Nucleus accumbens (tissue), 56 donors: ENCODE results near the gene SCUBE3.

ENCODE experiments used
- DNase-seq, 56 donors: peaks; one replicate each; lab custom pipeline; 2025; lab: John Stamatoyannopoulos, UW

The SCUBE3 gene

DNA sequence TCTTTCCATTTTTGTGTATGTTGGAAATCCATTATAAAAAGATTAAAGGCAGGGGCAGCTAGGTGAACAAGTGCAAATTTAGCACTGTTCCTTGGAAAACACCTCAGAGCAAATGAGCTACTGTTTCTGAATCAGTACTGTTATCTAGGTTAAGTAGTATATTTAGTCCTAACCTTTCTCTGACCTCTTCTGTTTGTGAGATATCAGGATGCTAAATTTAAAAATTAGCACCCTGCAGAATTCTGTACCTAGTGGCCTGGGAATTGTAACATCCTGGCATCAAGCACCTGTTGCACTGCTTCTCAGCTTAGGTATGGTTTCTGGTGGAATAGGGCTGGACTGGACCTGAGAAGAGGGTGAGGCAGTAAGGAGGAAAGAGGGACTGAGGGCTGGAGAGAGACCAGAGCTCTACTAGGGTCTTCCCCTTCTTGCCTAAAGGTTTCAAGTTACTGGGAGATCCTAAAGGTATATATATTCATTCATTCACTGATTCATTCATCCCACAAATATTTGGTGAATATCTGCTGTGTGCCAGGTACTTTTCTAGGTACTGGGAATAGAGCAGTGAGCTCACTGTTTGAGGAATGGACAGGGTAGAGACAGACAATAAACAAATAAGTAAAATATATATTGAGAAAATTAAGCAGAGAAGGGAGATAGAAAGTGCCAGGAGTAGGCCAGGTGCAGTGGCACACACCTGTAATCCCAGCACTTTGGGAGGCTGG is 51.0 kb downstream of the SCUBE3 start:
- no peak for DNase-seq

DNA sequence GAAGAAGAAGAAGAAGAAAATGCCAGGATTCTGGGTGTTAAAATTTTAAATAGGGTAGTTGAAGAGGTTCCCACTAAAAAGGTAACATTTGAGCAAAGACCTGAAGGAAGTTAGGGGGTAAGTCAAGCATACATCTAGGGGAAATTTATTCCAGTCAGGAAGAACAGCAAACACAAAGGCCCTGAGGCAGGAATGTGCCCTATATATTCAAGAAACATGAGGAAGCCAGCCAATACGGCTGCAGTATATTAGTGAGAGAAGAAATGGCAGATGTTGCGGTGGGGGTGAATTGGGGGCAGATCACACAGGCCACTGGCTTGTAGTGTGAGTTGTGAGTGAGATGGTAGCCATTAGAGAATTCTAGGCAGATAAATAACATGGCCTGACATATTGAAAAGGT is 51.8 kb downstream of the SCUBE3 start:
- DNase-seq = no peak

DNA sequence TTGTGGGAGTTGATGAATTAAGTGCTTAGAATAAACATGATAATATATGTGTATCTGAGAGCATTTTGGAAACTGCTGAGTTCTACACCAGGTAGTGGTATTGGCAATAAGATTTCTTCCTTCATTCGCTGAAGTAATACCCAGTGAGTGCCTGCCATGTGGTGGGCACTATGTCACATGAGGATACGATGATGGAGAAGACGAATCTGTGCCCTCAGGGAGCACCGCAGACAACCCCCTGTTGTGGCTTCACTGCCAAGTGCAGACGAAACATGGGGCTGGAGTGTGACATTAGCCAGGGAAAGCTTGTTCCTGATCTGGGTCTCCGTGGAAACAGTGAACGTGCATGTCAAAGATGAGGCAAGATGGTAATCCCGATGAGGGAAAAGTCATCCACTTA is 53.7 kb downstream of the SCUBE3 start:
- no peak for DNase-seq

DNA sequence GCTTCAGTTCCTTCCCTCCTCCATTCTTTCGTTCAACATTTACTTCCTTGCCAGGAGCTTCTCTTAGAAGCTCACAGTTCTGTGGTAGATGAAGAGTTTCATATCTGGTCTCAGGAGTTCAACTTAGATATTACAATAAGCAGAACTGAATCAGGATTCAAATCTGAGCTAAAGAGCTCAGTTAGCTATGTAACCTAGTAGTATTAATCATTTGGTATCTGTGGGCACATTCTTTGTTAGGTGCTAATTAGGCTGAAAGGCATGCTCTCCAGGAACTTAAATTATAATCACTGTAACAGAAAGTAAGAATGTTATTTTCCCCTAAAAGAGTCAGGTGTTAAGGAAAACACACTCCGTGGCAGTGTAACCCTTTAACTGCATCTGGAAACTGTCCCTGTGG is 54.1 kb downstream of the SCUBE3 start:
- no peak for DNase-seq

DNA sequence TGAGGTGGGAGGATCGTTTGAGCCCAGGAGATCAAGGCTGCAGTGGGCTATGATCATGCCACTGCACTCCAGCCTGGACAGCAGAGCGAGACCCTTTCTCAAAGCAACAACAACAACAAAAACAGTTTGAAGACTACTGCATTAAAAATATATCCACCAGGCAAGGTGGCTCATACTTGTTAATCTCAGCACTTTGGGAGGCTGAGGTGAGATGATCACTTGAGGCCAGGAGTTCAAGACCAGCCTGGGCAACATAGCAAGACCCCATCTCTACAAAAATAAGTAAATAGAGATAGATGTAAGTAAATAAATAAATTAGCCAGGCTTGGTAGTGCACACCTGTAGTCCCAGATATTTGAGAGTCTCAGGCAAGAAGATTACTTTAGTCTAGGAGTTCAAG is 58.2 kb downstream of the SCUBE3 start:
- no peak for DNase-seq

DNA sequence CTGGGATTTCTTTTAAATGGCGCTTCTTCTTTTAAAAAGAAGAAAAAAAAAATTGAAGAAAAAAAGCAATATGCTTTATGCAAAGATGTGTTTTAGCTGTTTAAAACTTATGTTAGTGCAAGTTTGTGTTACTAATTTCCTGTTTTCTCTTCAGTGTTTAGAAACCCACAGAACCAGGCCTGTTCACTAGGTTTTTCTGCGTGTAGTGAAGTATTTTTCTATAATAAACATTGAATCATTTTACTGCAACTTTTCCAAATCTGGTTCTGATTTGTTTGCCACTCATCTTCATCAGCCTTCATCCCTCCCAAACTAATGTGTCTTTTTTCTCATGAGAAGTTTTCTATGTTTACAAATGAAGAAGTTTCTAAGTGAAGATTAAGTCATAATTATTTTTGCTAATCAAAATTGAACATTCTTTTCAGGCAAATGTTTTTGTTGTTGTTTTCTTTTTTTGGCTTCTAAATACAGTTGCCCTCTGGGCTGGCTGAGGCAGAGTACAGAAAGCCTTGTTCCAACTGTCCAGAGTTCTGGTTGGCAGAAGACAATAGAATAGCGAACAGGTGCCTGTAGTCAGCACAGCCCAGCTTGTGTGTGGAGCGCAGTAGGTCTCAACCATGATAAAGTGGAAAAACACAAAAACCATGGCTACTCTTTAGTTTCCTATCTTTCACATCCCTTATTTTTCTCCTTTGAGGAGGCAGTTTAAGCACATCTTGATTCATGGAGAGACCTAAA is 60.2 kb downstream of the SCUBE3 start:
- DNase-seq = no peak

DNA sequence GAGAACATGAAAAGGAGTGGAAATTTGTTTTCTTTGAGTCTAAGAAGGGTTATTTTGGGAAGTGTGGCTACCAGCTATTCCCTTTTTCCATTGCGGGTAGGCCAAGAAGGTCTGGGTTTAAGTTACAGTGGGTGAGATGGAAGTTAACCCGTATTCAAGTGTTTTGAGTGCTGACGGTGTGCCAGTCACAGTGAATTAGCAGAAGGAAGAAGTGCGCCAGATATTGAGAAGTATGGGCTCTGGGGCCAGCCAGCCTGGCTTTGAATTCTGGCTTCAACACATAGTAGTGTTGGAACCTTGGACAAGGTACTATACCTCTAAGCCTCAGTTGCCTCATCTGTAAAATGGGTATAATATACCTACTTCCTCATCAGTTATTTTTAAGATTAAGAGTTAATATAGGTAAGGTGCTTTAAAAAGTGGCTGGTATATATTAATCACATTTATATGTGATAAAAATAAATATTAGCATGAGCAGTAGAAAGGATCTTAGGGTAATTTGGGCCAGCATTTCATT is 62.0 kb downstream of the SCUBE3 start:
- DNase-seq = no peak

DNA sequence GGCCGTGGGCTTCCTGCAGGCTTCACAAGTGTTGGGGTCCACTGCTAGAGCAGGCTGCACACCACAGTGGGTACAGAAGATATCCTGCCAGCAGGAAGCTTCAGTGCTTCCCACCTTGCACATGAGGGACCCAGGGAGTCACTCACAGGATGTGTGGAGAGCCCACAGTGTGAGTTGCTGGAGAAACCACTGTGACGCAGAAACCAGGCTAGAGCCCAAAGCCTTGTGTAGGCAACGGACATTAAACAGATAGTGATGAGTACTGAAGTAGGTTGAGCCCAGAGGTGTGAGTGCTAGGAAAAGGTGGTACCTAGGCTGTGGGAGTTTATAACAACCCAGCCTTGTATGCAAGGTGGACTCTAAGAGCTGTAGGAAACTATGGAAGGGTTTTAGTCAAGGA is 65.0 kb downstream of the SCUBE3 start:
- no peak for DNase-seq

DNA sequence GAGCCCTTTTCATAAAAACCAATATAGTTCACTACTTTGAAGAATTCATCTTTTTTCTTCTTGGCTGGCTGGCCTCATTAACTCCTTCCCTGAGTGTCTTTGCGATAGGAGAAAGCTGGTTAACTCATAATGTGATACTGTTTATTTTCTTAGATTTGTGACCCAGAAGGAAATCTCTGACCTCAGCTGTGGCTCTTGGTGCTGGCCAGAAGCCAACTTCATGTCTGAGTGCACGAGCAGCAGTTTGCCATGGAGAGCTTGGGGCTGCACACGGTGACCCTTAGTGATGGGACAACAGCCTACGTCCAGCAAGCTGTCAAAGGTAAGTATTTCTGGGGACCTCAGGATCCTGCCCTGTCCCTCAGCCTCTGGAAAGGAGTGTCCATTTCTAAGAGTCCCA is 67.1 kb downstream of the SCUBE3 start:
- no peak for DNase-seq

DNA sequence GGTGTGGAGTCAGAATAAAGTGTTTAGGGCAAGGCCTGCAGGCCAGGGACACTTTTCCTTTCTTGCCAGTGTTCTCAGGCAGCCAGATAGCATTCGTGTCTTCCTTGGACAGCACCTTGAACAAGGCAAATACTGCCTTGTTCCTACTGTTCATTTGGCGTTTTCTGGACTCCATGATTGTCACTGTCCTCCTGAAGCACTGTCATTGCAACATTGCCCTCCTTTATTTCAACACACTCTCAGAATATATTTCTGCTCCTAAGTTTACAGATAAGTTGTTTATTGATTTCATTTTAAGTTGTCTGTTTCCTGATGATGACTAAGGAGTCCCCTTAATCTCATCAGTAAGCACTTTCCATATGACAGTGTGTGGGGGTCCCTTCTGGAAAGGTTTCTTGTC is 68.7 kb downstream of the SCUBE3 start:
- no peak for DNase-seq

DNA sequence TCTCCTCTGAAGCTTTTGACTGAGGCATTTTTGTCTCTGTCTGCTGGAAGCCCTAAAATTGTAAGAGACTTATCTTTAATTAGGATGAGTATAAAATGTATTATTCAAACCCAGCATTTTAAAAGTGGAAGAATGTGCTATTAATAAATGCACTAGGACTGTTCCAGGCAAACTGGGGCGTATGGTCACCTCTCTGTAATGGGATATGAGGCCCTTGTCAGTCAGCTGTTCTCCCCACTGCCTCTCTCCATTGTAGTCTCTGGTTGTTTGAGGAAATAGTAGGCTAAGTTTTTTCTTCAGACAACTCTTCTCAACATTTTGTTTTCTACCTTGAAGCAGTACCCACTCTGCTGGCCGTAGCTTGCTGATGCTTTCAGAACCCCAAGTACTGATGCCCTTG is 69.6 kb downstream of the SCUBE3 start:
- no peak for DNase-seq

DNA sequence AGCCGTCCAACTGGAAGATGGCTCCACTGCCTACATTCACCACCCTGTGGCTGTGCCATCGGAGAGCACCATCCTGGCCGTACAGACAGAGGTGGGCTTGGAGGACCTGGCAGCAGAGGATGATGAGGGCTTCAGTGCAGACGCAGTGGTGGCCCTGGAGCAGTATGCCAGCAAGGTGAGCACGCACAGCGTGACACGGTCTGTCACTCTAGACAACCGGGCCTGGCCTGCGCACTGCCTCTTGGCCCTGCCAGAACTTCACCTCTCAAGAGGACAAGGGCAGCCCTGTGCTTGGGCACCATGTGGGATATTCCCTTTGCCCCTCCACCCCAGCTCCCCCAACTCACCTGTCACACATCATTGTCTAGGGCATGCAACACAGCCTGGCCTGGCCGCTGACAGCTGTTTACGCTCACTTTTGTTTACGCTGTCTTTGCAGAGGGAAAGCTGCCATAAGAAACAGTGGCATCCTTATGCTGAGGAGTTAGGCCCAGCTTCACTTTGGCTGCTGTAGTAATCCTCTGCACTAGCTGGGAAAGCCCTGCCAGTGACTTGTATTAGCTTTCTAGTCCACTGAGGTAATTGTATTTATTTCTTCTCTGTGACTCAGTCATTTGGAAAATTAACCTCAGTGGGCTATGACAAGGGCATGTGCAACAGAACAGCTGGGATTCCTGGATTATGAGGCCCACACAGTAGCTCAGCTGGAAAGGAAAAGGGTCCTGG is 74.1 kb downstream of the SCUBE3 start:
- DNase-seq = no peak

DNA sequence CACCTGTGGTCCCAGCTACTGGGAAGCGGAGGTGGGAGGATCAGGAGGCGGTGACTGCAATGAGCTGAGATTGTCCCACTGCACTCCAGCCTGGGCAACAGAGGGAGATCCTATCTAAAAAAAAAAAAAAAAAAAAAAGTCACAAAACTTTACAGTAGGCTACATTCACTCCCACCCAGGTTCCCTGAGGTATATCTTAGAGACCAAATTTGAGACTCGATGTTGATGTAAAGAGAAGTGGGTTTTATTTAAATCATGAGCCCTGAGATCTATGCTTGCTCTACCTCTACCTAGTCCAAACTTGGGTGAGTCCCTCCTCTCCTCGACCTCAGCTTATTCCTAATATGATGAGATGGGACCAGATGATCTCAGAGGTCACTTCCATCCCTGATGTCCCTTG is 75.1 kb downstream of the SCUBE3 start:
- DNase-seq = no peak

DNA sequence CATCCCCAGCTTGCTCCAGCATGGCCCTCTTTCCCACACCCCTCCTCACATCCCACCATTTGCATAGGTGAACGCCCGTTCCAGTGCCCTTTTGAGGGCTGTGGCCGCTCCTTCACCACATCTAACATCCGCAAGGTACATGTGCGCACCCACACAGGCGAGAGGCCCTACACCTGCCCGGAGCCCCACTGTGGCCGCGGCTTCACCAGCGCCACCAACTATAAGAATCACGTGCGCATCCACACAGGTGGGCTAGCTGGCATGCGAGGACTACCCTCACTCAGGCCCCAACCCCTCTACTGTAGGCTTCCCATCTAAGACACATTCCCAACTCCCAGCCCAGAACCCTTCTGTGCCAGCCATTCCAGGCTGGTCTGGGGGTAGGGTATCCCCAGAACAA is 77.7 kb downstream of the SCUBE3 start:
- DNase-seq = no peak

DNA sequence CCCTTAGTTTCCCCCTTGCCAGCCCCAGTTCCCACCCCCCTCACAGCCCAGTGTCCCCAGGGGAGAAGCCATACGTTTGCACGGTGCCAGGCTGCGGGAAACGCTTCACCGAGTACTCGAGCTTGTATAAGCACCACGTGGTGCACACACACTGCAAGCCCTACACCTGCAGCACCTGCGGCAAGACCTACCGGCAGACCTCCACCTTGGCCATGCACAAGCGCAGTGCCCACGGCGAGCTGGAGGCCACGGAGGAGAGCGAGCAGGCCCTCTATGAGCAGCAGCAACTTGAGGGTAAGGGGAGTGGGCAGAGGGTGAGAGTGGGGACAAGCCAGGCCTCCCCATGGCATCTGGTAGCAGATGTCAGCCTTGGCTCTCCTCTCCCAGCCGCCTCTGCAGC is 78.7 kb downstream of the SCUBE3 start:
- DNase-seq = no peak

DNA sequence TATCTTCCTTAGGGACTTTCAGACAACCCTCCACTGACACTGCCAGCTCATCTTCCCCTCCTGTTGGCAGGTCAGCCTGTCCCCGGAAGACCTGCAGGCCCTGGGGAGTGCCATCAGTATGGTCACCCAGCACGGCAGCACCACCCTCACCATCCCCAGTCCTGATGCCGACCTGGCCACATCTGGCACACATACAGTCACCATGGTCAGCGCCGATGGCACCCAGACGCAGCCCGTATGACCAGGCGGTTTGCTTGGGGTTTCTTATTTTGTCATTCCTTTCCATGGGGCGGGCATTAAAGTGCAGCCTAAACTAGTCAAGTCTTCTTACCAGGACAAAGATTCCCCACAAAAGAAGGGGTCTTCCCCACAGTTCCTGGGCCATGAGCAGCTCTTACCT is 79.9 kb downstream of the SCUBE3 start:
- DNase-seq = no peak

DNA sequence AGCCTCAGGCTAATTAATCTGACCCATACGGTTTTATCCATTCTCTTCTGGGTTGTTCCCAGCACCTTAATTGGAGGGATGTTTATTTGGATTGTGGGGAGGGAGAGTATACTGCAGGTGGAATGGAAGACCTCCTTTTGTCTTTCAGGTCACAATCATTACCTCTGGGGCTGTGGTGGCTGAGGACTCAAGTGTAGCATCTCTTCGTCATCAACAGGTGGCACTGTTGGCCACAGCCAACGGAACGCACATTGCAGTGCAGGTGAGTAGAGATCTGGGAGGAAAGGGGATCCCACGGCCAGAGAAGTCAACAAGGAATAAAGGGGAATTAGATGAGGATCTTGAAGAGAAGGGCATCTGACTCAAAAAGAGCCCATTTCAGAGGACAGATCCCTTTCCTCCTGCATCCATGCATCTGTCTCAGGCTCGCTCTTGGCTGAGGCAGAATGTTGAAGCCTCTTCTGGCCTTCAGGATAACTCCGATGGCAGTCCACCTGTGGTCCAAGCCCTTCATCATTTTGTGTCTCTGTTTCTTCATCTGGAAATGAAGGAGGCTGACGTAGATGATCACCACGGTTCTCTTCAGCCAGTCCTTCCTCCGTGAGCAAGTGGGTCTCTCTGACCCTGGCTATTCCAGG is 80.7 kb downstream of the SCUBE3 start:
- DNase-seq = peak in 16 of 56 donors; percentile 7 to 68 (median 20)

DNA sequence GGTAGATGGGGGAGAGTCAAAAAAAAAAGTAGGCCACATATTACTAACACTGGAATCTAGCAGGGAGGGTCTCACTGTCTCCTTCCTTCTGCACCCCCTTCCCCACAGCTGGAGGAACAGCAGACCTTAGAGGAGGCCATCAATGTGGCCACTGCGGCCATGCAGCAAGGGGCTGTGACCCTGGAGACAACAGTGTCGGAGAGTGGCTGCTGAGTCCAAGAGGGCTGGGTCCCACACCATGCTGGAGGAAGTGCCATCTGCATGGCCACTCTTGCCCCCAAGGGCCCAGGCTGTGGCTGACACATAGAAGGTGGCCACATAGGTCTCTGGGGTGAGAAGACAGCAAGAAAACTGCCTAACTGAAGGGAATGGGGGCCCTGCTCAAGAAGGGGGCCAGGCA is 81.3 kb downstream of the SCUBE3 start:
- DNase-seq = no peak

DNA sequence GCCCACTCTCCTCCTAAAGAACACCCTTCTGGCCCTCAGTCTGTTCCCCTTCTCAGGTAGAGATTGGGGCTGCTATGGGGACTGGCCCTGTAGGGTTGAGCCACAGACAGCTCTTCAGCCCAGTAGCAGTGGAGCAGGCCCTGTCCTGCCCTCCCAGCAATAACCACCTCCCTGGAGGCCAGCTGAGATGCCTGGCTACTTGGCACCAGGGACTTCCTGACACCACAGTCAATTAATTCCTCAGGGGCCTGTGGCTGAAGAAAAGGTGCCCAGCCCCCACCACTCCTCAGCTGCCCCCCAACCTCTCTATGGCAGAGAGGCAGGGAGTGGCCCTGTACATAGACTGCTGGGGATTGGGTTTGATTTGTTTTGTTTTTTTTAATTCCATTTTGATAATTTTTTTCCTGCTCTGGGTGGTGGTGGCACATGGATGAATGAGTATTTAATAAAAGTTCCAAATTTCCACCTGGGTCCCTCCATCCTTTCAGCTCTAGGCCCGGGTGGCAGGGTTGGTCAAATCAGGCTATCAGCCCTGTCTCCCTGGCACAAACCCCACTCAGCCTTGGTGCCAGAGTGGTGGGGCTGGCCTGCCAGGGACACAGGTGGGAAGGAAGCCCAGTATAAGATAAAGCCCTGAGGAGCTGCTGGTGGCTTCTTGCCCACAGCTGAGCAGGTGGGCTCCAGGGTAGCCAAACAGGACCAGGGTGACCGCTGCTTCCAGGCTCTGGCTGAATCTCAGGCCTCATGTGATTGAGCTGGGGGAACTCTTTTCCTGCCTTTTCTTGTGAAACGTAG is 82.0 kb downstream of the SCUBE3 start:
- no peak for DNase-seq

DNA sequence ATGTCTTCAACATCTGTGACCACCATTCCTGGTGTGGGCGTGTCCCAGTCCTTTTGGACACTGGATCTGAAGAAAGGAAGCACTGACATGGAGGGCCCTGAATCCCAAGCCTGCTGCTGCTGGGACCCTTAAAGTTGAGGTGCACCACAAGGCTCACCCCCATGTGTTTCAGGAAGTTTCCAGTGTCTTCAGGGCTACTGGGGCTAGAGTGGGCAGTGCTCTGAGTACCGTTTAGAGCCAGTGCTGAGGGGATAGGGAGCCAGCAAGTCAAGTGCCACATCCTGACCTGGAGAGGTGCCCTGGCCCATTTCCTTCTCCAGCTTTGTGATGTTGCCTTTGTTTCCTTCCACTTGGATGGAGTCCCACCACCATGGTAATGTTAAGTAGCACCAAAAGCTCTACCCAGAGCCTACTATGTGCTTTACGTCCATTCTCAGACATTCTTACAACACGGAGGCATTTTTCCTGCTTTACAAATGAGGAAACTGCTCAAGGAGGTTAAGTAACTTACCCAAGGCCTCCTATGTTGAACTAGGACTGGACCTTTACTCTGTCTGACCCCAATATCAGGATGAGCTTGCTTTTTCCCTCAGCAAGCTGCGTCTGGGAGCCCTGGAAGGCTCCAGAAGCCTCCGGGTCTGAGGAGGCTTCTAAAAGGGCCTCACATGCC is 83.3 kb downstream of the SCUBE3 start:
- no peak for DNase-seq
